Bronchial epithelial cell (primary cell): Measurements from ENCODE around the gene CKS2. TPM values are rescaled to one million over a fixed set of nuclear protein-coding genes. Genes with fewer than 3 reads are reported as not detected.
A peak's percentile ranks its signal among the peaks of the same experiment; 100 is the strongest.

ENCODE experiments used
- DNase-seq: peaks from one replicate; pipeline ENCODE4 v3.0.0-alpha.2; 2010; ENCODE audit warnings: low read depth
- FAIRE-seq: peaks from 2 replicates; lab custom pipeline; 2011; peaks lifted over from hg19 to GRCh38; lab: Jason Lieb, UNC
- H3K27me3 ChIP-seq: 2 replicates; pipeline ENCODE4 v1.5.1; 2011; ENCODE audit warnings: low read length; ENCODE audit not compliant: control insufficient read depth, insufficient read depth
- H3K36me3 ChIP-seq: 2 replicates; pipeline ENCODE4 v1.5.1; 2011; ENCODE audit warnings: low read length; ENCODE audit not compliant: control insufficient read depth, insufficient read depth
- H3K4me3 ChIP-seq: 2 replicates; pipeline ENCODE4 v1.5.1; 2011; ENCODE audit warnings: mild to moderate bottlenecking, low read depth, low read length, control low read depth
- total RNA-seq: library from RNA; depleted of rRNA; stranded (reverse); fragments of >200 nt; gene quantifications from 2 replicates; pipeline ENCODE4 v1.2.1, GENCODE V29; 2014
- TF ChIP-seq, protein P1 (sequence below): IDR thresholded peaks from 2 replicates; pipeline ENCODE4 v1.5.1; 2011; ENCODE audit warnings: mild to moderate bottlenecking, moderate library complexity, low read length, control low read depth, inconsistent platforms; ENCODE audit not compliant: insufficient read depth, severe bottlenecking

Gene CKS2
- total RNA-seq, 1 donor from 2014 or later, result 16.3 TPM

DNA sequence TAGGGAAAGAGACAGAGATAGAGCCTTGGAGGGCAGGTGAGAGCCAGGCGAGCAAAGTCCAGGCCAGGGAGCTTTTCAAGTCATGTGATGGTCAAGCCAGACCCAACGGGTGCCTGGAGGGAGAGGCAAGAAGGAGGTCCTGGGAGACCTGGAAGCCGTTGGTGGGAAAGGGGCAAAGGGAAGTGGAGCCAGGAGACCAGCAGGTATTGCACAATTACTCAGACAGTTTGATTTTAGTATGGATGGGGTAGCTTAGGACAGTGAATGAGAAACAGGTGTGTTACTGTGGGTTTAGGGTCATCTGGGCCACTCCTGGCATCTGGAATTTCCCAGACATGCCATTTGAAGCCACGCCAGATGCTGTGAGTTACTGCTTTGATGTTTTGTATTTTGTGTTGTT lies 12.4 kb downstream of the CKS2 start:
- H3K4me3 ChIP-seq, result no peak overlapping the region
- peaks cover 4% of the 10 kb centered on the region for H3K36me3 ChIP-seq
- no peak for FAIRE-seq

DNA sequence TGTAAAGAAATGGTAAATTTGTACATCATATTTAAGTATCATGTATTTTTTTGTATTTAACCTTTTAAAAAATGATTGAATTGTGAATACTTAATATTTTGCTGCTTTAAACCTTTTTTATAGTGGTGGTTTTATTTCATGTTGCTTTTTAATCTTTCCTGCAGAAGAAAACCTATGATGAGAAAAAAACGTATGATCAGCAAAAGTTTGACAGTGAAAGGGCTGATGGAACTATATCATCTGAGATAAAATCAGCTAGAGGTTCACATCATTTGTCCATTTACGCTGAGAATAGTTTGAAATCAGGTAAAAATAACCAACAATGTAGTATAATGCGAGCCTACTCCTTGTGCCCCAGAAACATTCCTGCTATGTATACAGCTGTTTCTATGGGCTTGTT lies 14.7 kb downstream of the CKS2 start:
- H3K36me3 ChIP-seq, result peaks cover 11% of the 10 kb centered on the region
- no peaks in the 10 kb centered on the region for H3K27me3 ChIP-seq
- FAIRE-seq (no peak), DNase-seq (no peak)
- no peak overlapping the region for H3K4me3 ChIP-seq
- TF ChIP-seq, protein P1, sequence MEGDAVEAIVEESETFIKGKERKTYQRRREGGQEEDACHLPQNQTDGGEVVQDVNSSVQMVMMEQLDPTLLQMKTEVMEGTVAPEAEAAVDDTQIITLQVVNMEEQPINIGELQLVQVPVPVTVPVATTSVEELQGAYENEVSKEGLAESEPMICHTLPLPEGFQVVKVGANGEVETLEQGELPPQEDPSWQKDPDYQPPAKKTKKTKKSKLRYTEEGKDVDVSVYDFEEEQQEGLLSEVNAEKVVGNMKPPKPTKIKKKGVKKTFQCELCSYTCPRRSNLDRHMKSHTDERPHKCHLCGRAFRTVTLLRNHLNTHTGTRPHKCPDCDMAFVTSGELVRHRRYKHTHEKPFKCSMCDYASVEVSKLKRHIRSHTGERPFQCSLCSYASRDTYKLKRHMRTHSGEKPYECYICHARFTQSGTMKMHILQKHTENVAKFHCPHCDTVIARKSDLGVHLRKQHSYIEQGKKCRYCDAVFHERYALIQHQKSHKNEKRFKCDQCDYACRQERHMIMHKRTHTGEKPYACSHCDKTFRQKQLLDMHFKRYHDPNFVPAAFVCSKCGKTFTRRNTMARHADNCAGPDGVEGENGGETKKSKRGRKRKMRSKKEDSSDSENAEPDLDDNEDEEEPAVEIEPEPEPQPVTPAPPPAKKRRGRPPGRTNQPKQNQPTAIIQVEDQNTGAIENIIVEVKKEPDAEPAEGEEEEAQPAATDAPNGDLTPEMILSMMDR, result no peak

More for the DNA sequence above, 12.4 kb downstream of the CKS2 start:
- DNase-seq, result no peak
- H3K27me3 ChIP-seq, result no peaks in the 10 kb centered on the region
- TF ChIP-seq, protein P1, result no peak

DNA sequence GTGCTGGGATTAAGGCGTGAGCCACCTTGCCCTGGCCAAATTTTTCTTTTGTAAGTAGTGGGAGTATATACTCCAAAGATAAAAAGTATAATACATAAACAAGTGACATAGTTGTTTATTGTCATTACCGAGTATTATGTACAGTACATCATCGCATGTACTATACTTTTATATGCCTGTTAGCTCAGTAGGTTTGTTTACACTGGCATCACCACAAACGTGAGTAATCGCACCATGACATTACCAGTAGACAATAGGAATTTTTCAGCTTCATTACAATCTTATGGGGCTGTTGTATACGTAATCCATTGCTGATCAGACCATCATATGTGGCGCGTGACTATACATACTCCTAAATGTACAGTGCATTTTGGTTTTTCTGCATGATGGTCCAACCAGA lies 17.1 kb downstream of the CKS2 start:
- Histone ChIP-seq H3K36me3 (peaks cover 13% of the 10 kb centered on the region), H3K4me3 (no peak overlapping the region), H3K27me3 (no peaks in the 10 kb centered on the region)
- DNase-seq (peak; percentile 26), FAIRE-seq (no peak)
- TF ChIP-seq, protein P1, result no peak

DNA sequence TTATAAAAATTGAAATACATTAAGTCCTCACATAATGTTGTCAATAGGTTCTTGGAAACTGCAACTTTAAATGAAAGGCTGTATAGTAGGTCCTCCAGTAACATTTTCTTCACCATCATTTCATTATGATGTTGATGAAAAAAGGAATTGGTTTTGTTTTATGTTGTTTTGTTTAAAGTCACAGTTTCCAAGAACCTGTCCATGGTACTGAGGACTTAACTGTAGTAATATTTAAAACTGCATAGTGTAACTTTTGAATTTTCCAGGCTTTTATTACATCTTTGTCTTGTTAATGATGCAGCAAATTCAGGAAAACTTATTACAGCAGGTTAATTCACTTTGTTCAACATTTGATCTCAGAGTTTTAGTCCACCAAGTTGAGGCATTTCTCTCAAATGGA lies 18.9 kb downstream of the CKS2 start:
- H3K4me3 ChIP-seq, result no peak overlapping the region
- FAIRE-seq (no peak), DNase-seq (no peak)
- H3K27me3 ChIP-seq, result no peaks in the 10 kb centered on the region
- peaks cover 15% of the 10 kb centered on the region for H3K36me3 ChIP-seq
- TF ChIP-seq, protein P1, result no peak

DNA sequence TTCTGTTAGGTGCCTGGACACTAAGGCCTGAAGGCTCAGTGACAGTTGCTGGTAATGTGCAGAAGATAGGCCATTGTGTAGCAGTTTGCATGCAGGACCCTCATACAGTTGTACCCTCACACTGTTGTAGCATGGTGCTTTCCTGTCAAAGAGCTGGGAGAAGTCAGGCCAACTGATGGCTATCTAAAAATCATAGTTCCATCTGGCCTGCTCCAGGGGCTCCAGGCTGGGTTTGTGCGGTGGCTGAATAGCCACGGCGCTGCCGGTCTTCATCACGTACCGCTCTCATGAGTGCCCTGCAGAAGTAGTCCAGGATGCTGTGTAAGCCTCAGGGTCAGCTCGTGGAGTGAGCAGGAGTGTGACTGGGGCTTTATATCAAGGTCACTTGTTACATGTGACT lies 19.5 kb downstream of the CKS2 start:
- Histone ChIP-seq H3K36me3 (peaks cover 15% of the 10 kb centered on the region), H3K27me3 (no peaks in the 10 kb centered on the region), H3K4me3 (no peak overlapping the region)
- DNase-seq, result no peak
- TF ChIP-seq, protein P1, result no peak
- no peak for FAIRE-seq

DNA sequence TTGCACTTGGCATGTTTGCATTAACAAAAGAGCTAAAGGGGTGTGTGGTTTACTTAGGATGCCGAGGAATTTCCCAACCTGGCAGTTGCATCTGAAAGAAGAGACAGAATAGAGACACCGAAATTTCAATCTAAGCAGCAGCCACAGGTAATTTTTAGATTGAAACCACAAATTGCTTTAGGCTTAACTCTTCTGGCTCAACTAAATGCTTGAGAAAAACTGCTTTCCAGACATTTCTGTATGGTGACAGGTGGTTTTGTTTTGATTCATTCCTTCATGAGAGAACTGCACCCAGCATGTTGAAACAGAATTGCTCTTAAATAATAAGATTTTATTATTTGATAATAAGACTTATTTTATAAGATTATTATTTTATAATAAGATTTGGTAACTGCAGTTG lies 28.8 kb downstream of the CKS2 start:
- DNase-seq (no peak), FAIRE-seq (no peak)
- H3K36me3 ChIP-seq, result peaks cover 8% of the 10 kb centered on the region
- TF ChIP-seq, protein P1, result no peak
- H3K27me3 ChIP-seq, result no peaks in the 10 kb centered on the region
- H3K4me3 ChIP-seq, result no peak overlapping the region
